ENCODE data around the gene FOXN3.
A peak's percentile ranks its signal among the peaks of the same experiment; 100 is the strongest.
"Not testable (repeated sequence)": the region's sequence is repeated elsewhere in the genome, so short reads cannot be mapped to it uniquely, and the experiment has no call there.

The FOXN3 gene

DNA sequence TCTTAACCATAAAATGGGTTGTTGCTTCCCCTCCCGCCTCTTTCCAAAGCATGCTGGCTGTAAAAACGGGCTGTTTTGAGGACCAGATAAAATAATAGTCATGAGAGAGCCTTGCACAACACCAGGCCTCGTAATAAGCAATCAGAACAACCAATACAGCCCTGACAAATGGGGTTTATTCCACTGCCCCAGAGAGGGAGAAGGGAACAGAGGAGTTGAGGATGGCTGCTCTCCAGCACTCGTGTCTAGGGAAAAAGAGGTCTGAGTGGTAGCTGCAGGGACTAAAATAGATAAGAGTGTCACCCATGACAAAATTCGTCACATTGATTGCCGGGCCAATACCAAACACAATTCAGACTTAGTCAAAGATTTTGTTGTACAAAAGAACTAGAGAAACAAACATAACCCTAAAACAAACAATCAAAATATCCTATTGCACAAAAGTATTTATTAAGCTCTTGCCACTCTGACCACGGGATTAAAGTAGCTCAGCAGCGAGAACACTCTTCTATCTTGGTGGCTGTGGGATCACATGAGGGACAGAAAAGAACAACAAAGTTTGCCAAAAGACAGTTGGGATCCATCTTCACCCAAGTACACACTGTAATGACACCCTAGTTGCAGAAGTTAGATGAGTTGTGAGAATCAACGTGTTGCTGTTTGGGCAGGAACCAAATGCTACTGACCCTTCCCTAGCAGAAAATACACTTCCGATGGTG, 188.0 kb downstream of the FOXN3 start:
- no peak for DNase-seq (ENCODE audit: low spot score)

DNA sequence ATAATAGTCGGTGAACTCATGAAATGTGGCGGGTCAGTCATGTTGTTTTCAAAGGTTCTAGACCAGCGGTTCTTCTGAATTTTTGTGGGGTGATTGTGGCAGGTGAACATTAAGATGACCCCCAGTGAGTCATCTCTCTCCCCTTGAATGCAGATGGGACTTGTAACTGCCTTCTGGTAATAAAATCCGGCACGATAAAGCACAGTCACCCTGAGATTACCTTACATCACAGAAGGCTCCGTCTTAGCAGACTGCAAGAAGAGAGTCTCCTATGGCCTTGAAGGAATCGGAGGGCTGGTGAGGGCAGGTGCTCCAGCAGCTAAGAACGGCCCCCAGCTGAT, 189.6 kb downstream of the FOXN3 start:
- no peak for DNase-seq (ENCODE audit: low spot score)

GRCh38 chr14:89226801-89227495, 190.1 kb downstream of the FOXN3 start:
- DNase-seq (ENCODE audit: low spot score), result no peak

GRCh38 chr14:89225607-89226006, 191.4 kb downstream of the FOXN3 start:
- no peak for DNase-seq (ENCODE audit: low spot score)

DNA sequence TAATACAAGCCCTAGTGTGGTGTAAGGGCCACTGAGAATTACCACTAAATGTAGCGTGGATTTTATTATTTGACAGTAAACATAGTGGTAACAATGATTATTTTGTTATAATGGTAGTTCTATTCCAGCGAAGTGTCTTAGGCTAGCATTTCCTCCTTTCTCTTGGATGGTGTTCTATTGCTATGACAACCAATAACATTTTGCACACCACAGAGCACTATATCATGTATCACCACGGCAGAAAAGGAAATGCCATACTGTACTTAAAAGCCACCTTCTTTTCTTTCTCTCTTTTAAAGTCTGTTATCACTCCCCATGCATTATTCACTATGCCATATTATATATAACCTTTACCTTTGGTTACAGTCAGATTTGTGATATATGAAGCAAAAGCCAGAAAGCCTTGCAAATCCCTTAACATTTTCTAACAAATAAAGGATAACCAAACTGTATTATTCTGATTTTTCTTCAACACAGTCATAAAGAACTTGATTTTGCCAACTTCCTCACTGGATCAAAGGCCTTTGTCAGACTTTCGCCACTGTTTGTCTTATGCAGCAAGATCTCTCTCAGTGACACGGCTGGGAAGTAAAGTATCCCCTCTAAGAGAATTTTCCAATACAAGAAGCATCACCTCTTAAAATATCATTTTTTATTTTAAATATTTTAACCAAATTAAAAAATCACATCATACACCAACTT, 195.8 kb downstream of the FOXN3 start:
- no peak for DNase-seq (ENCODE audit: low spot score)

DNA sequence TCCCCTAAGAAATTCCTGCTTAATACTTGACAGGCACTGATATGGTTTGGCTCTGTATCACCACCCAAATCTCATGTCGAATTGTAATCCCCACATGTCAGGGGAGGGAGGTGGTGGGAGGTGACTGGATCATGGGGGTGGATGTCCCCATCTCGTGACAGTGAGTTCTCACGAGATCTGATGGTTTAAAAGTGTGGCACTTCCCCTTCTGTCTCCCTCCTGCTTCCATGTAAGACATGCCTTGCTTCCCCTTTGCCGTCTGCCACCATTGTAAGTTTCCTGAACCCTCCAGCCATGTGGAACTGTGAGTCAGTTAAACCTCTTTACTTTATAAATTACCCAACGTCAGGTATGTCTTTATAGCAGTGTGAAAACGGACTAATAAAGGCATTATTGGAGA, 198.0 kb downstream of the FOXN3 start:
- no peak for DNase-seq (ENCODE audit: low spot score)

- DNase-seq (ENCODE audit: low spot score), result no peak
These were observed 199.1 kb downstream of the FOXN3 start for GRCh38 chr14:89217891-89218290.

GRCh38 chr14:89215531-89215930, 201.5 kb downstream of the FOXN3 start:
- DNase-seq (ENCODE audit: low spot score), result peak; percentile 23

- DNase-seq (ENCODE audit: low spot score), result no peak
These were observed 201.9 kb downstream of the FOXN3 start for GRCh38 chr14:89215114-89215513.

- peak; percentile 65 for DNase-seq (ENCODE audit: low spot score)
These were observed 202.6 kb downstream of the FOXN3 start for GRCh38 chr14:89214221-89214965.

DNA sequence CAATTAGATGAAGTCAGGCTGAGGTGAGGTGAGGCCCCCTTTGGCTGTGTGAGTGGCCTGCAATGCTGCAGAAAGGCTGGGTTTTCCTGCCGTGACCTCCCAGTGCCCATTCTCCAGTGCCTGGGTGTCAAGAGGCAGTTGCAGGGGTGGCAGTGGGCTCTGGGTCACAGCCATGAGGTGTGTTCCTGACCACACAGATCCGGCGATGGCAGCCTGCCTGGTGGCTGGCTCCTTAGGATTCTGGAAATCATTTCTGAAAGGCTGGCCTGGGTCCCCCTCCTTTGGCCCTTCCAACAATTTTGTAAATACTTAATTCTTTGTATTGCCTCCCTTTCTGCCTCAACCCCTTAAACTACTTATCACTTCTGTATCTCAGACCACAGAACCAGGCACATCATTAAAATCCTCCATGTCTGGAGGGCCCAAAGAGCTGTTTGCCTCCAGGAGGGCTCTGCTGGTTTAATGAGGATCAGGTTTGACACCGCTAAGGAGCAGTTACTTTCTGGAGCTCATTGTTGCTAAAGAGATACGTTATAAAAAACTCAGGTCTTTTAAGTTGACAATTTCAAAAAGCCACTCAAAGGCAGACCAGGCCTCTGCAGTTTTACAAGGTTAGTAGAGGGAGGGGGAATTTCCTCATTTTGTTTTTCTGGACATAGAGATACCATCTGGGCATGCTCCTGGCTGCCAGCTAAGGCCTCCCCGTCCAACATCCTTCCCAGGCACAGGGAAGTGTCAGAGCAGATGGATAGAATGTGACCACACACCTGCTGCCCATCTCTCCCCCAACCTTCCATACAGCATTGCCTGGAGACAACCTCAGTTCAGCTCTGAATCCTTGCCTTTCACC, 204.4 kb downstream of the FOXN3 start:
- DNase-seq (ENCODE audit: low spot score), result no peak

GRCh38 chr14:89209558-89209957, 207.5 kb downstream of the FOXN3 start:
- DNase-seq (ENCODE audit: low spot score), result no peak

DNA sequence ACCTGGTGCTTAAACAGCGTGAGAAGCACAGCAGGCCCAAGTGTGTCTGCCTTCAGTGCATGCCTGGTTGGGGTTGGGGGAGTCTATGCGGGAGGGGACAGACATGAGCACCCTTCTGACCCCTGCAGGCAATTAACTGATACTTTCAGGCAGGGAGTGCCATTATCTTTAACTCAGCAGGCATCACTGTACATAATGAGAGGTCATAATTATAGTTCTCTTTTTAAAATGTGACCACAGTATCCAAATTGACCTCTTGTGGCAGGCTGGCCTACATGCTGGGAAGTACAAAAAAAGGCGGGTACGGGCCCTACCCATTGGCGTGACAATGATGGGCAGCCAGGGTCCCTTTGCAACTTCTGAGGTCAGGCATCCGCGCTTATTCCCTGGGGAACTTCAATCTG, 209.1 kb downstream of the FOXN3 start:
- DNase-seq (ENCODE audit: low spot score), result no peak

GRCh38 chr14:89206389-89207031, 210.5 kb downstream of the FOXN3 start:
- DNase-seq (ENCODE audit: low spot score), result no peak

DNA sequence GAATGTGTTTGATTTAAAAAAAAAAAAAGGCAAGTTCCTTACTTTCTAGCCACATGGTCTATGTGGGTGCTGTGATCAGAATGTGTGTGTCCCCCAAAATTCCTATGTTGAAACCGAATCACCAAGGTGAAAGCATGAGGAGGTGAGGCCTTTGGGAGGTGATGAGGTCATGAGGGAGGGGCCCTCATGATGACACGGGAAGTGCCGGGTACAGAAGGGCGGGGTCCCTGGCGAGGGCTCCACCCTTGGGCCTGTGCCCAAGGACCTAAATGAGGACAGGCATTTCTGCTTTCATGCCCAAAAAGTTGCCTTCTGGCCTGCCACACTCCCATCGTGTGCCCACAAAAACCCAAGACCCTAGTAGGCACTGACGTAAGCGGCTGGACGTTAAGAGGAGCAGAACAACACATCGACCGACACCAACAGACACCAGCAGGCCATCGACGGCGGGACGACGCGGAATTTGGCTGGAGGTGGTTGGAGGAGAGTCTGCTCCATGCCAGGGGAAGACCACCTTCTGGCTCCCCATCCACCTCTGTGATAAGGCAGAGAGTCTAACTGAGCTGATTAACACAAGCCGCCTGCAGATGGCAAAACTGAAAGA, 211.8 kb downstream of the FOXN3 start:
- no peak for DNase-seq (ENCODE audit: low spot score)

DNA sequence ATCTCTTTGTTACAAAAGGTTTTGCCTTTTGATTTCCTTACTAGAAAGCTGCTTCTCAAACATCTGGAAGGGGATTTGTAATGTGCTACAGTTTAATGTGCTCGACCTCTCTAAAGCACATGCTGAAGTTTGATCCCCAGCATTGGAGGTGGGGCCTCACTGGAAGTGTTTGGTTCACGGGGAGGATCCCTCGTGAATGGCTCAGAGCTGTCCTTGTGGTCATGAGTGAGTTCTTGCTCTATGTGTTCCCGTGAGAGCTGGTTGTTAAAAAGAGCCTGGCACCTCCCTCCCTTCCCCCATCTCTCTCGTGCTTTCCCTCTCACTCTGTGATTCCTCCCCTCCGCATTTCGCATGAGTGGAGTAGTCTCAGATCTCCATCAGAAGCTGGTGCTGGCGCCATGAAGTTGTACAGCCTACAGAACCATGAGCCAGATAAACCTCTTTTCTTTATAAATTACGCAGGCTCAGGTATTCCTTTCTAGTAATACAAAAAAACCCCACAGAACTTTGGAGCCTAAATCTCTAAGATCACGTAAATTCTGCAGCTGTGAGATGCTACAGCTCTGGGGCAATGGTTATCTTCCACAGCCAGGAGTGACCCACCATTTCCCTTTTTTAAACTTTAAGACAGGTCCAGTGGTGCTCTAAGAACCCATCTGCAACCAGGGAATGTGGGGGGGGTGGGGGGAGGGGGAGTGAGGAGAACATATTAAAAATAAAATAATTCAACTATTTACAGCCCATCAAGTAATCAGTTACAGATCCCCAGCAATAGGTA, 214.4 kb downstream of the FOXN3 start:
- DNase-seq (ENCODE audit: low spot score), result no peak

- DNase-seq (ENCODE audit: low spot score), result no peak
These were observed 215.4 kb downstream of the FOXN3 start for GRCh38 chr14:89201645-89202044.

DNA sequence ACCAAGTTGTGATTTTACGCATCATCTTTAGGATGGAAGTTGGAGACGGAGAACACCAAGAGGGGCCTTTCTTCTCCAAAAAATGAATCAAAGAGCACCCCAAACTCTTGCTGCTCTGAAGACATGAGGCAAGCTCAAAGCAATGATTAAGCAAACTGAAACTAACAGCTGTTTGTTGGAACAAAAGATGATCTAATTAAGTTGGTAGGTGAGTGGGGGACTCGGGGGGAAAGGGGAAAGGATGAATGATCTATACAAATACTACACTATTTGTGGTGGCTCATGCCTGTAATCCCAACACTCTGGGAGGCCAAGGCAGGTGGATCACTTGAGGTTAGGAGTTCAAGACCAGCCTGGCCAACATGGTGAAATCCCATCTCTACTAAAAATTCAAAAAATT, 217.7 kb downstream of the FOXN3 start:
- DNase-seq (ENCODE audit: low spot score), result not testable (repeated sequence)

GRCh38 chr14:89198544-89199329, 218.3 kb downstream of the FOXN3 start:
- no peak for DNase-seq (ENCODE audit: low spot score)
